Keratinocyte (primary cell): ENCODE results near the gene SLC15A3. TPM values are rescaled to one million over a fixed set of nuclear protein-coding genes. Genes with fewer than 3 reads are reported as not detected.

Source experiments
- DNase-seq: peaks from one replicate; pipeline ENCODE4 v3.0.0-alpha.2; 2011; ENCODE audit warnings: low read depth, missing footprints, low spot score
- FAIRE-seq: peaks from 2 replicates; lab custom pipeline; 2011; peaks lifted over from hg19 to GRCh38; lab: Jason Lieb, UNC
- H2AFZ ChIP-seq: 2 replicates; pipeline ENCODE4 v1.6.0; 2012; ENCODE audit warnings: low read length, control low read depth, inconsistent platforms; ENCODE audit not compliant: control insufficient read depth
- H3K27ac ChIP-seq: 2 replicates; pipeline ENCODE4 v1.5.1; 2011; ENCODE audit warnings: low read length; ENCODE audit not compliant: control insufficient read depth, insufficient read depth
- H3K27me3 ChIP-seq: 3 replicates; pipeline ENCODE4 v1.6.0; 2011; ENCODE audit warnings: low read length; ENCODE audit not compliant: control insufficient read depth, insufficient read depth; ENCODE audit errors: extremely low read depth
- H3K36me3 ChIP-seq, 2 experiments: 2 replicates in 1 of 2; 3 replicates in 1 of 2; pipeline ENCODE4 v1.5.1; 2011; ENCODE audit warnings: low read length in 2 of 2, mild to moderate bottlenecking in 1 of 2; ENCODE audit not compliant: control insufficient read depth in 2 of 2, insufficient read depth in 2 of 2; ENCODE audit errors: extremely low read depth in 1 of 2
- H3K4me1 ChIP-seq: 3 replicates; pipeline ENCODE4 v1.5.1; 2011; ENCODE audit warnings: low read length; ENCODE audit not compliant: control insufficient read depth, insufficient read depth; ENCODE audit errors: extremely low read depth
- H3K4me2 ChIP-seq: 3 replicates; pipeline ENCODE4 v1.6.0; 2011; ENCODE audit warnings: low read depth, low read length; ENCODE audit not compliant: control insufficient read depth, insufficient read depth; ENCODE audit errors: extremely low read depth
- H3K4me3 ChIP-seq, 3 experiments: fragments of 200-600 bp in 1 of 3; sonication (generic) in 1 of 3; 2 replicates in 2 of 3; 3 replicates in 1 of 3; pipeline ENCODE4 v1.5.1; 2011 to 2016; ENCODE audit warnings: low read length in 3 of 3, mild to moderate bottlenecking in 3 of 3, control low read depth in 2 of 3, inconsistent platforms in 1 of 3, low read depth in 1 of 3, mixed read lengths in 1 of 3, mixed run types in 1 of 3, moderate library complexity in 1 of 3; ENCODE audit not compliant: control insufficient read depth in 2 of 3, insufficient read depth in 2 of 3; ENCODE audit errors: extremely low read depth in 1 of 3
- H3K79me2 ChIP-seq: 2 replicates; pipeline ENCODE4 v1.6.0; 2012; ENCODE audit warnings: low read length; ENCODE audit not compliant: control insufficient read depth, insufficient read depth
- H3K9ac ChIP-seq: 3 replicates; pipeline ENCODE4 v1.6.0; 2011; ENCODE audit warnings: low read length; ENCODE audit not compliant: control insufficient read depth, insufficient read depth; ENCODE audit errors: extremely low read depth
- H3K9me1 ChIP-seq: 3 replicates; pipeline ENCODE4 v1.6.0; 2011; ENCODE audit warnings: low read length; ENCODE audit not compliant: control insufficient read depth, insufficient read depth; ENCODE audit errors: extremely low read depth
- H3K9me3 ChIP-seq: 2 replicates; pipeline ENCODE4 v1.5.1; 2012; ENCODE audit warnings: low read depth, low read length; ENCODE audit not compliant: control insufficient read depth
- H4K20me1 ChIP-seq: 3 replicates; pipeline ENCODE4 v1.6.0; 2011; ENCODE audit warnings: low read length; ENCODE audit not compliant: control insufficient read depth, insufficient read depth; ENCODE audit errors: extremely low read depth
- EZH2 ChIP-seq: IDR thresholded peaks from one replicate; pipeline ENCODE4 v1.6.1; 2012; ENCODE audit warnings: inconsistent platforms, mild to moderate bottlenecking, low read length, moderate library complexity
- dilution Hi-C: fragments of 300-500 bp; cut with MboI; formaldehyde crosslinking; loops from one replicate; pipeline ENCODE4 v1.7.0; 2020; ENCODE audit warnings: low sequenced_read_pairs; ENCODE audit not compliant: extremely low pct_ligation_motif_present
- polyA plus RNA-seq, 5 experiments: library from polyadenylated mRNA; depleted of rRNA in 3 of 5; stranded (reverse) in 3 of 5; stranded (forward) in 1 of 5; unstranded in 1 of 5; fragments of >200 nt; gene quantifications; 1 replicate in 1 of 5; 2 replicates in 3 of 5; 3 replicates in 1 of 5; pipeline versions ENCODE4 v1.2.1 to v1.2.3, GENCODE V29; 2011 to 2012; ENCODE audit warnings: missing spikeins in 2 of 5, low read depth in 1 of 5, low replicate concordance in 1 of 5
- TF ChIP-seq, protein P1 (sequence below), 3 experiments: IDR thresholded peaks in 1 of 3; conservative IDR thresholded peaks in 1 of 3; optimal IDR thresholded peaks in 1 of 3; 2 replicates in 2 of 3; 3 replicates in 1 of 3; pipeline versions ENCODE3 to v1.5.1; 2011; ENCODE audit warnings: low read length in 3 of 3, mild to moderate bottlenecking in 3 of 3, moderate library complexity in 2 of 3, control low read depth in 1 of 3, inconsistent platforms in 1 of 3; ENCODE audit not compliant: insufficient read depth in 2 of 3; ENCODE audit errors: extremely low read depth in 1 of 3

SLC15A3 gene
- polyA plus RNA-seq, 1 donor (not counting 4 experiments of a cell fraction or from before 2014, with no cell fraction given), result 1.0 TPM

DNA sequence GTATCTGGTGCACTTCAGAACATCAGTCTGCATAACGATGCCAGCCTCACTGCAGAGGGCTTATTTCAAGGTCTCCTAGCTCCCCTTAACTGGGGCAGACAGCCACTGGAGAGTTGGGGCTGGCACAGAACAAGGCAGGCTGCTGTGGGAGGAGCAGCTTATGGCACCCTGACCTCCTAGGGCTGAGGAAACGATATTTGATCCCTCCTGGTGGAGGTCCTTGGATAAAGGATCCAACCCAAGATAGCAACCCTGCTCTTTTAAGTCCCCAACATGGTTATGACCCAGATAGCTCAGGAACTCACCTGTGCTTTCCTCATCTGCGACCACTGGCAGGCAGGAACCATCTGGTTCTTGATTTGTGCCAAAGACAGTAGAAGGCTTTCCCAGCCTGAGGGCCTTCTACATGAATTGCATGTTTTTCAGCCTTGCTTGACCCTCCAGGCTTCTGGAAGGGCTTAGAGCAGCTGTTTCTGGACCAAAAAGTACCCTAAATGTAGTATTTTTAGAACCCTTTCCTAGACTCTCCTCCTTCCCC, 35.2 kb downstream of the SLC15A3 start:
- DNase-seq (no peak), FAIRE-seq (no peak)
- peaks cover 14% of the 10 kb centered on the region in 2 experiments for H3K36me3 ChIP-seq
- H3K9ac ChIP-seq, result peak overlapping the region; percentile 19
- peaks cover 52% of the 10 kb centered on the region for H3K4me1 ChIP-seq
- peaks cover 2% of the 10 kb centered on the region for H4K20me1 ChIP-seq
- H3K27ac ChIP-seq, result peak overlapping the region; percentile 68
- peak overlapping the region; percentile 7 for H3K4me2 ChIP-seq
- TF ChIP-seq EZH2, result no peak
- TF ChIP-seq, protein P1, sequence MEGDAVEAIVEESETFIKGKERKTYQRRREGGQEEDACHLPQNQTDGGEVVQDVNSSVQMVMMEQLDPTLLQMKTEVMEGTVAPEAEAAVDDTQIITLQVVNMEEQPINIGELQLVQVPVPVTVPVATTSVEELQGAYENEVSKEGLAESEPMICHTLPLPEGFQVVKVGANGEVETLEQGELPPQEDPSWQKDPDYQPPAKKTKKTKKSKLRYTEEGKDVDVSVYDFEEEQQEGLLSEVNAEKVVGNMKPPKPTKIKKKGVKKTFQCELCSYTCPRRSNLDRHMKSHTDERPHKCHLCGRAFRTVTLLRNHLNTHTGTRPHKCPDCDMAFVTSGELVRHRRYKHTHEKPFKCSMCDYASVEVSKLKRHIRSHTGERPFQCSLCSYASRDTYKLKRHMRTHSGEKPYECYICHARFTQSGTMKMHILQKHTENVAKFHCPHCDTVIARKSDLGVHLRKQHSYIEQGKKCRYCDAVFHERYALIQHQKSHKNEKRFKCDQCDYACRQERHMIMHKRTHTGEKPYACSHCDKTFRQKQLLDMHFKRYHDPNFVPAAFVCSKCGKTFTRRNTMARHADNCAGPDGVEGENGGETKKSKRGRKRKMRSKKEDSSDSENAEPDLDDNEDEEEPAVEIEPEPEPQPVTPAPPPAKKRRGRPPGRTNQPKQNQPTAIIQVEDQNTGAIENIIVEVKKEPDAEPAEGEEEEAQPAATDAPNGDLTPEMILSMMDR (optimal IDR thresholded peaks at IDR 0.05 in 1 of 3, IDR thresholded peaks at IDR 0.05 in 1 of 3, conservative IDR thresholded peaks at IDR 0.05 in 1 of 3; ENCODE audit: extremely low read depth in 1 of 3, insufficient read depth in 2 of 3, low read length in 3 of 3), result no peak
- dilution Hi-C loops, result no loop called here
- H3K79me2 ChIP-seq, result peaks cover 38% of the 10 kb centered on the region
- H3K9me1 ChIP-seq, result peaks cover 4% of the 10 kb centered on the region
- no peaks in the 10 kb centered on the region for H3K9me3 ChIP-seq
- no peaks in the 10 kb centered on the region for H3K27me3 ChIP-seq
- no peak overlapping the region for H2AFZ ChIP-seq
- no peak overlapping the region for H3K4me3 ChIP-seq

DNA sequence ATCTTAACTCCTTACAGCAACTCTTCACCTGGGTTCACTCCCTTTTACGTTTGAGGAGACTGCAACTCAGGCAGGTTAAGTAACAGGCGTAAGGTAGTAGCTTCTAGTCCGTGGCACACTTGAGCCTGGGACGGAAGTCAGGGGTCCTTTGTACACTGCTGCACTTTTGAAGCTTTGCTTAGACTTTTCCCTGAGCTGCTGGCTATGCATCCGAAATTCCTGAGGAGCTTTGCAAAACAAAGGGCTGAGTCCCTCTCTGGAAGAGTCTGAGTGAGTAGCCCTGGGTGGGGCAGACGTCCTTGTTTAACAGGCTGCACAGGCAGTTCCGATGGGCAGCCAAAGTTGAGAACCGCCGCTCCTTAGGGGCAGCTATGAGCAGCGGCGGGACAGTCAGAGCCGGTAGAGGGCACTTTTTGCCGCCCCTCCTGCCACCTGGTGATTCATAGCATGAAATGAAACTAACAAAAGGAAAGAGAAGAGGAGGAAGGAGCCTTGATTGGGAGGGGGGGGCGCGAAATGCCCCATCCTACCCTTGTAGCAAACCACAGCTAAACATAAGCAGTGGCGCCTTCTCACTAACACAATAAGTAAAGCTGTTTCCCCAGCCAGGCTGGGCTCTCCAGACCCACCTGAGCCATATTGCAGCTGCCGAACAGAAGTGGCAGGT, 36.6 kb downstream of the SLC15A3 start:
- Histone ChIP-seq H3K9ac (peak overlapping the region; percentile 77), H3K79me2 (peaks cover 36% of the 10 kb centered on the region), H3K27ac (peak overlapping the region; percentile 81), H3K9me1 (peaks cover 4% of the 10 kb centered on the region), H3K27me3 (no peaks in the 10 kb centered on the region), H3K4me3 (peak overlapping the region; percentile 65 to 85 (median 75)), H3K36me3 (peaks cover 4 to 7% of the 10 kb centered on the region in 2 experiments), H2AFZ (peak overlapping the region; percentile 12), H4K20me1 (peaks cover 2% of the 10 kb centered on the region), H3K4me2 (peak overlapping the region; percentile 71), H3K4me1 (peaks cover 52% of the 10 kb centered on the region), H3K9me3 (no peaks in the 10 kb centered on the region)
- DNase-seq (no peak), FAIRE-seq (no peak)
- dilution Hi-C loops, result no loop called here
- no peak for TF ChIP-seq EZH2
- TF ChIP-seq, protein P1 (optimal IDR thresholded peaks at IDR 0.05 in 1 of 3, IDR thresholded peaks at IDR 0.05 in 1 of 3, conservative IDR thresholded peaks at IDR 0.05 in 1 of 3; ENCODE audit: extremely low read depth in 1 of 3, insufficient read depth in 2 of 3, low read length in 3 of 3), result peak in 1 of 3 experiments; percentile 58
